OCI-LY1 (cell line): ENCODE measurements around the gene SOS1.

Source experiments
- EZH2 ChIP-seq: fragments of 200-600 bp; sonication (generic), shearing (Covaris generic); IDR thresholded peaks from 2 replicates; pipeline ENCODE4 v1.8.0; 2017; ENCODE audit warnings: borderline replicate concordance, mixed run types, mild to moderate bottlenecking, antibody characterized with exemption, low read length, moderate library complexity, mixed read lengths
- TF ChIP-seq, protein P1 (sequence below): fragments of 200-600 bp; sonication (generic), shearing (Covaris generic); IDR thresholded peaks from 2 replicates; pipeline ENCODE4 v1.5.1; 2017; ENCODE audit warnings: mild to moderate bottlenecking, antibody characterized with exemption, low read length, moderate library complexity, mixed read lengths

DNA sequence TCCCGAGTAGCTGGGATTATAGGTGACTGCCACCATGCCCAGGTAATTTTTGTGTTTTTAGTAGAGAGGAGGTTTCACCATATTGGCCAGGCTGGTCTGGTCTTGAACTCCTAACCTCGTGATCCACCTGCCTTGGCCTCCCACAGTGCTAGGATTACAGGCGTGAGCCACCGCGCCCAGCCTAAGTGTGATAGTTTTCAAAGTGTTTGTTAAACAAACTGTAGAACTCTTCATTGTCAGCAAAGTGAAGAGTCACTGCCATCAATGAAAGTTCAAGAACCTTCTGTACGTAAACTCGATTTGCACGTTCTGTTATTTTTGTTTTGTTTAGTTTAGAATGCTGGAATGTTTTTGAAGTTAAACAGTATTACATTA is 18.0 kb upstream of the SOS1 start:
- TF ChIP-seq, protein P1, sequence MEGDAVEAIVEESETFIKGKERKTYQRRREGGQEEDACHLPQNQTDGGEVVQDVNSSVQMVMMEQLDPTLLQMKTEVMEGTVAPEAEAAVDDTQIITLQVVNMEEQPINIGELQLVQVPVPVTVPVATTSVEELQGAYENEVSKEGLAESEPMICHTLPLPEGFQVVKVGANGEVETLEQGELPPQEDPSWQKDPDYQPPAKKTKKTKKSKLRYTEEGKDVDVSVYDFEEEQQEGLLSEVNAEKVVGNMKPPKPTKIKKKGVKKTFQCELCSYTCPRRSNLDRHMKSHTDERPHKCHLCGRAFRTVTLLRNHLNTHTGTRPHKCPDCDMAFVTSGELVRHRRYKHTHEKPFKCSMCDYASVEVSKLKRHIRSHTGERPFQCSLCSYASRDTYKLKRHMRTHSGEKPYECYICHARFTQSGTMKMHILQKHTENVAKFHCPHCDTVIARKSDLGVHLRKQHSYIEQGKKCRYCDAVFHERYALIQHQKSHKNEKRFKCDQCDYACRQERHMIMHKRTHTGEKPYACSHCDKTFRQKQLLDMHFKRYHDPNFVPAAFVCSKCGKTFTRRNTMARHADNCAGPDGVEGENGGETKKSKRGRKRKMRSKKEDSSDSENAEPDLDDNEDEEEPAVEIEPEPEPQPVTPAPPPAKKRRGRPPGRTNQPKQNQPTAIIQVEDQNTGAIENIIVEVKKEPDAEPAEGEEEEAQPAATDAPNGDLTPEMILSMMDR: no peak
- TF ChIP-seq EZH2: no peak
